Measurements from ENCODE around the gene CCT2. TPM values are rescaled to one million over a fixed set of nuclear protein-coding genes. Genes with fewer than 3 reads are reported as not detected.
A peak's percentile ranks its signal among the peaks of the same experiment; 100 is the strongest.

The CCT2 gene
- total and polyA plus RNA-seq, 2 of the 4 experiments (the other 2 are of a cell fraction) = 194 to 651 TPM

GRCh38 chr12:69648476-69648875 is 63.2 kb downstream of the CCT2 start:
- no peak overlapping the region for H3K27ac ChIP-seq (ENCODE audit: insufficient read depth, low read length)
- no peak overlapping the region for H3K9ac ChIP-seq (ENCODE audit: low read depth, low read length)
- 0 out of 2 replicates have a peak overlapping the region, but pooled peaks have one; percentile 40 for H2BK120ac ChIP-seq (ENCODE audit: low read depth, low read length)
- dilution Hi-C loops (cut with HindIII; ENCODE audit: low sequenced_read_pairs, unreplicated experiment) (no loop called here), in situ Hi-C loops (cut with MboI; ENCODE audit: low sequenced_read_pairs) (no loop called here), intact Hi-C loops (cut with micrococcal nuclease) (no loop called here)
- WGBS, 2 experiments (ENCODE audit: extremely low coverage in 2 of 2, insufficient read length in 1 of 2) = 63% methylated on average over 1 of the region's 3 CpGs; no CpG with 5 or more reads in 1 of the 2 experiments
- no TSS peak for BruUV-seq (replicated peaks)
- TF ChIP-seq CEBPB (IDR thresholded peaks at IDR 0.05; ENCODE audit: low read depth, low read length) (peak; percentile 97), USF2 (IDR thresholded peaks at IDR 0.05; ENCODE audit: low read depth, low read length) (no peak), RAD21 (IDR thresholded peaks at IDR 0.05; ENCODE audit: low read length) (no peak), FOS (IDR thresholded peaks at IDR 0.05; ENCODE audit: low read depth, low read length) (peak; percentile 42; the same call in 1 of the 2 replicates), RCOR1 (IDR thresholded peaks at IDR 0.05; ENCODE audit: insufficient replicate concordance, low read length) (peak; percentile 19)
- H3K27me3 ChIP-seq (ENCODE audit: control insufficient read depth, insufficient read depth, low read length) = no peaks in the 10 kb centered on the region
- peak; percentile 92 for ATAC-seq (ENCODE audit: low read depth)
- no peaks in the 10 kb centered on the region for H3K9me3 ChIP-seq (ENCODE audit: control insufficient read depth, insufficient read depth, low read length)
- no peak overlapping the region for H2AK5ac ChIP-seq (ENCODE audit: low read depth, low read length)
- no peak overlapping the region for H2BK20ac ChIP-seq (ENCODE audit: low read depth, low read length)
- H2AFZ ChIP-seq (replicated peaks; ENCODE audit: low read length, poor library complexity) = peak overlapping the region; percentile 49
- no peak overlapping the region for H2AK9ac ChIP-seq (replicated peaks; ENCODE audit: low read depth, low read length, poor library complexity)
- H3K36me3 ChIP-seq (ENCODE audit: control insufficient read depth, insufficient read depth, low read length) = no peaks in the 10 kb centered on the region
- H4K91ac ChIP-seq (ENCODE audit: insufficient read depth, low read depth, low read length) = no peak overlapping the region
- no peaks in the 10 kb centered on the region for H3K79me1 ChIP-seq (ENCODE audit: low read depth in 1 of 2, low read length in 2 of 2)
- H3K56ac ChIP-seq (ENCODE audit: extremely low read depth, insufficient read depth, low read length) = no peak overlapping the region
- POLR2A ChIA-PET (ENCODE audit: unreplicated experiment) = no interaction called here
- no peak overlapping the region for H3K4me2 ChIP-seq (ENCODE audit: low read depth, low read length)
- no peaks in the 10 kb centered on the region; the same call in 1 of the 2 replicates for H3K4me1 ChIP-seq (ENCODE audit: control insufficient read depth, insufficient read depth, low read length)
- H4K5ac ChIP-seq (ENCODE audit: low read depth, low read length) = no peak overlapping the region
- no peak overlapping the region for H2BK15ac ChIP-seq (ENCODE audit: low read depth, low read length)
- no peak overlapping the region for H3K18ac ChIP-seq (ENCODE audit: low read depth, low read length)
- H3K4ac ChIP-seq (ENCODE audit: low read depth, low read length) = peak overlapping the region; percentile 5; the same call in 1 of the 2 replicates
- no peaks in the 10 kb centered on the region for H3K9me1 ChIP-seq (ENCODE audit: insufficient read depth, low read length)
- H3K14ac ChIP-seq (replicated peaks; ENCODE audit: low read depth, low read length) = no peak overlapping the region
- H4K8ac ChIP-seq (ENCODE audit: low read depth in 2 of 2, low read length in 2 of 2) = no peak overlapping the region
- H3K4me3 ChIP-seq (ENCODE audit: insufficient read depth, low read depth, low read length) = no peak overlapping the region
- no peak overlapping the region for H3K23ac ChIP-seq (ENCODE audit: low read depth, low read length)
- H4K20me1 ChIP-seq (ENCODE audit: insufficient read depth, low read length) = no peaks in the 10 kb centered on the region
- CTCF ChIA-PET = interaction anchor here (4.4 kb wide), 1 partner anchor 9 kb away, joined by 16 read pairs; no protein-coding TSS in a partner anchor
- peak; percentile 96 for DNase-seq
- peak overlapping the region; percentile 70 for H2BK5ac ChIP-seq (ENCODE audit: low read depth, low read length, poor library complexity, severe bottlenecking)
